ENCODE measurements around the gene ATP2A1. TPM values are rescaled to one million over a fixed set of nuclear protein-coding genes. Genes with fewer than 3 reads are reported as not detected.

Gene ATP2A1
- total and polyA plus RNA-seq, 2 experiments from 2014 or later, result 0.73 to 4.0 TPM

DNA sequence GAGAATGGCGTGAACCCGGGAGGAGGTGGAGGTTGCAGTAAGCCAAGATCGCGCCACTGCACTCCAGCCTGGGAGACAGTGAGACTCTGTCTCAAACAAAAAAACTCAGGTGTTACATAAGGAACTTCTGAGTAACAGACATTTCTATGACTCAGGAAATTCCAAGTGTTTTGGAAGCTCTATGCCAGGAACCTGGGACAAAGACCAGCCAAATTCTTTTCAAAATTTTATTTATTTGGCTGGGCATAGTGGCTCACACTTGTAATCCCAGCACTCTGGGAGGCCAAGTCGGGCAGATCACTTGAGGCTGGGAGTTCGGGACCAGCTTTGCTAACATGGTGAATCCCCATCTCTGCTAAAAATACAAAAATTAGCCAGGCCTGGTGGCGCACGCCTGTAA lies 19.9 kb upstream of the ATP2A1 start (continued):
- TF ChIP-seq, protein P1, sequence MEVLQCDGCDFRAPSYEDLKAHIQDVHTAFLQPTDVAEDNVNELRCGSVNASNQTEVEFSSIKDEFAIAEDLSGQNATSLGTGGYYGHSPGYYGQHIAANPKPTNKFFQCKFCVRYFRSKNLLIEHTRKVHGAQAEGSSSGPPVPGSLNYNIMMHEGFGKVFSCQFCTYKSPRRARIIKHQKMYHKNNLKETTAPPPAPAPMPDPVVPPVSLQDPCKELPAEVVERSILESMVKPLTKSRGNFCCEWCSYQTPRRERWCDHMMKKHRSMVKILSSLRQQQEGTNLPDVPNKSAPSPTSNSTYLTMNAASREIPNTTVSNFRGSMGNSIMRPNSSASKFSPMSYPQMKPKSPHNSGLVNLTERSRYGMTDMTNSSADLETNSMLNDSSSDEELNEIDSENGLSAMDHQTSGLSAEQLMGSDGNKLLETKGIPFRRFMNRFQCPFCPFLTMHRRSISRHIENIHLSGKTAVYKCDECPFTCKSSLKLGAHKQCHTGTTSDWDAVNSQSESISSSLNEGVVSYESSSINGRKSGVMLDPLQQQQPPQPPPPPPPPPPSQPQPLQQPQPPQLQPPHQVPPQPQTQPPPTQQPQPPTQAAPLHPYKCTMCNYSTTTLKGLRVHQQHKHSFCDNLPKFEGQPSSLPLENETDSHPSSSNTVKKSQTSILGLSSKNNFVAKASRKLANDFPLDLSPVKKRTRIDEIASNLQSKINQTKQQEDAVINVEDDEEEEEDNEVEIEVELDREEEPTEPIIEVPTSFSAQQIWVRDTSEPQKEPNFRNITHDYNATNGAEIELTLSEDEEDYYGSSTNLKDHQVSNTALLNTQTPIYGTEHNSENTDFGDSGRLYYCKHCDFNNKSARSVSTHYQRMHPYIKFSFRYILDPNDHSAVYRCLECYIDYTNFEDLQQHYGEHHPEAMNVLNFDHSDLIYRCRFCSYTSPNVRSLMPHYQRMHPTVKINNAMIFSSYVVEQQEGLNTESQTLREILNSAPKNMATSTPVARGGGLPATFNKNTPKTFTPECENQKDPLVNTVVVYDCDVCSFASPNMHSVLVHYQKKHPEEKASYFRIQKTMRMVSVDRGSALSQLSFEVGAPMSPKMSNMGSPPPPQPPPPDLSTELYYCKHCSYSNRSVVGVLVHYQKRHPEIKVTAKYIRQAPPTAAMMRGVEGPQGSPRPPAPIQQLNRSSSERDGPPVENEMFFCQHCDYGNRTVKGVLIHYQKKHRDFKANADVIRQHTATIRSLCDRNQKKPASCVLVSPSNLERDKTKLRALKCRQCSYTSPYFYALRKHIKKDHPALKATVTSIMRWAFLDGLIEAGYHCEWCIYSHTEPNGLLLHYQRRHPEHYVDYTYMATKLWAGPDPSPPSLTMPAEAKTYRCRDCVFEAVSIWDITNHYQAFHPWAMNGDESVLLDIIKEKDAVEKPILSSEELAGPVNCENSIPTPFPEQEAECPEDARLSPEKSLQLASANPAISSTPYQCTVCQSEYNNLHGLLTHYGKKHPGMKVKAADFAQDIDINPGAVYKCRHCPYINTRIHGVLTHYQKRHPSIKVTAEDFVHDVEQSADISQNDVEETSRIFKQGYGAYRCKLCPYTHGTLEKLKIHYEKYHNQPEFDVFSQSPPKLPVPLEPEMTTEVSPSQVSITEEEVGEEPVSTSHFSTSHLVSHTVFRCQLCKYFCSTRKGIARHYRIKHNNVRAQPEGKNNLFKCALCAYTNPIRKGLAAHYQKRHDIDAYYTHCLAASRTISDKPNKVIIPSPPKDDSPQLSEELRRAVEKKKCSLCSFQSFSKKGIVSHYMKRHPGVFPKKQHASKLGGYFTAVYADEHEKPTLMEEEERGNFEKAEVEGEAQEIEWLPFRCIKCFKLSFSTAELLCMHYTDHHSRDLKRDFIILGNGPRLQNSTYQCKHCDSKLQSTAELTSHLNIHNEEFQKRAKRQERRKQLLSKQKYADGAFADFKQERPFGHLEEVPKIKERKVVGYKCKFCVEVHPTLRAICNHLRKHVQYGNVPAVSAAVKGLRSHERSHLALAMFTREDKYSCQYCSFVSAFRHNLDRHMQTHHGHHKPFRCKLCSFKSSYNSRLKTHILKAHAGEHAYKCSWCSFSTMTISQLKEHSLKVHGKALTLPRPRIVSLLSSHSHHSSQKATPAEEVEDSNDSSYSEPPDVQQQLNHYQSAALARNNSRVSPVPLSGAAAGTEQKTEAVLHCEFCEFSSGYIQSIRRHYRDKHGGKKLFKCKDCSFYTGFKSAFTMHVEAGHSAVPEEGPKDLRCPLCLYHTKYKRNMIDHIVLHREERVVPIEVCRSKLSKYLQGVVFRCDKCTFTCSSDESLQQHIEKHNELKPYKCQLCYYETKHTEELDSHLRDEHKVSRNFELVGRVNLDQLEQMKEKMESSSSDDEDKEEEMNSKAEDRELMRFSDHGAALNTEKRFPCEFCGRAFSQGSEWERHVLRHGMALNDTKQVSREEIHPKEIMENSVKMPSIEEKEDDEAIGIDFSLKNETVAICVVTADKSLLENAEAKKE (CRISPR knock-in tag; IDR thresholded peaks at IDR 0.05), result no peak
- no peak for TF ChIP-seq CREB1 (CRISPR knock-in tag; IDR thresholded peaks at IDR 0.05; ENCODE audit: low read depth)
- TF ChIP-seq, protein P2, sequence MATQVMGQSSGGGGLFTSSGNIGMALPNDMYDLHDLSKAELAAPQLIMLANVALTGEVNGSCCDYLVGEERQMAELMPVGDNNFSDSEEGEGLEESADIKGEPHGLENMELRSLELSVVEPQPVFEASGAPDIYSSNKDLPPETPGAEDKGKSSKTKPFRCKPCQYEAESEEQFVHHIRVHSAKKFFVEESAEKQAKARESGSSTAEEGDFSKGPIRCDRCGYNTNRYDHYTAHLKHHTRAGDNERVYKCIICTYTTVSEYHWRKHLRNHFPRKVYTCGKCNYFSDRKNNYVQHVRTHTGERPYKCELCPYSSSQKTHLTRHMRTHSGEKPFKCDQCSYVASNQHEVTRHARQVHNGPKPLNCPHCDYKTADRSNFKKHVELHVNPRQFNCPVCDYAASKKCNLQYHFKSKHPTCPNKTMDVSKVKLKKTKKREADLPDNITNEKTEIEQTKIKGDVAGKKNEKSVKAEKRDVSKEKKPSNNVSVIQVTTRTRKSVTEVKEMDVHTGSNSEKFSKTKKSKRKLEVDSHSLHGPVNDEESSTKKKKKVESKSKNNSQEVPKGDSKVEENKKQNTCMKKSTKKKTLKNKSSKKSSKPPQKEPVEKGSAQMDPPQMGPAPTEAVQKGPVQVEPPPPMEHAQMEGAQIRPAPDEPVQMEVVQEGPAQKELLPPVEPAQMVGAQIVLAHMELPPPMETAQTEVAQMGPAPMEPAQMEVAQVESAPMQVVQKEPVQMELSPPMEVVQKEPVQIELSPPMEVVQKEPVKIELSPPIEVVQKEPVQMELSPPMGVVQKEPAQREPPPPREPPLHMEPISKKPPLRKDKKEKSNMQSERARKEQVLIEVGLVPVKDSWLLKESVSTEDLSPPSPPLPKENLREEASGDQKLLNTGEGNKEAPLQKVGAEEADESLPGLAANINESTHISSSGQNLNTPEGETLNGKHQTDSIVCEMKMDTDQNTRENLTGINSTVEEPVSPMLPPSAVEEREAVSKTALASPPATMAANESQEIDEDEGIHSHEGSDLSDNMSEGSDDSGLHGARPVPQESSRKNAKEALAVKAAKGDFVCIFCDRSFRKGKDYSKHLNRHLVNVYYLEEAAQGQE (IDR thresholded peaks at IDR 0.05; ENCODE audit: unreplicated experiment), result no peak
- no peak for TF ChIP-seq NANOG (IDR thresholded peaks at IDR 0.05; ENCODE audit: borderline replicate concordance)
- no peak for TF ChIP-seq JUNB (IDR thresholded peaks at IDR 0.05; ENCODE audit: unreplicated experiment)
- TF ChIP-seq EZH2 (IDR thresholded peaks at IDR 0.05; ENCODE audit: low read depth, unreplicated experiment), result no peak

All from GM23338 (cell line).